Measurements from ENCODE around the gene DMD. TPM values are rescaled to one million over a fixed set of nuclear protein-coding genes. Genes with fewer than 3 reads are reported as not detected.

Gene DMD
- total RNA-seq, 4 donors from 2014 or later: 18.7 to 69.5 (median 38.5) TPM

DNA sequence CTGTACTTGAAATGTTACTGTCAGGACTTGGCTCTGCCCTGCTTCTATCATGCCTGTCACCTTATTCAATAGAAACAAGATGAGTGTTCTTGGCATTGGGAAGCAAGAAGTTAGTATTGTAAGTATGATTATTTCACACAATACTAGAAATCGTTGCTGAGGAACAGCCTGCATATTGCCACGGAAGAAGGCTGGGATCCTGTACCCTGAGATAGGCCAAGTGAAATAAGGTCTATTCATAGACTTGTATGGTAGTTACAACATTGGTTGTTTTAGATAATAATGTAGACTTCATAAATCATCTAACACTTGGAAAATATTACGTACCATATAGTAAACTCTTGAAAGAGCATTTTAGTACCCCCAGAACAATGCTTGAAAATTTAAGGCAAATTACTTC, 215.9 kb downstream of the DMD start:
- Histone ChIP-seq H3K27me3 (no peaks in the 10 kb centered on the region), H3K36me3 (no peaks in the 10 kb centered on the region), H3K27ac (no peak overlapping the region), H3K9me3 (no peaks in the 10 kb centered on the region), H3K4me3 (no peak overlapping the region), H3K4me1 (no peaks in the 10 kb centered on the region)
- WGBS: 86% methylated on average over 3 of the region's 3 CpGs
- TF ChIP-seq CTCF (IDR thresholded peaks at IDR 0.05) (no peak), POLR2AphosphoS5 (IDR thresholded peaks at IDR 0.05) (no peak), EP300 (IDR thresholded peaks at IDR 0.05) (no peak), POLR2A (IDR thresholded peaks at IDR 0.05) (no peak)
- DNase-seq (ENCODE audit: low spot score in 2 of 2): no peak

DNA sequence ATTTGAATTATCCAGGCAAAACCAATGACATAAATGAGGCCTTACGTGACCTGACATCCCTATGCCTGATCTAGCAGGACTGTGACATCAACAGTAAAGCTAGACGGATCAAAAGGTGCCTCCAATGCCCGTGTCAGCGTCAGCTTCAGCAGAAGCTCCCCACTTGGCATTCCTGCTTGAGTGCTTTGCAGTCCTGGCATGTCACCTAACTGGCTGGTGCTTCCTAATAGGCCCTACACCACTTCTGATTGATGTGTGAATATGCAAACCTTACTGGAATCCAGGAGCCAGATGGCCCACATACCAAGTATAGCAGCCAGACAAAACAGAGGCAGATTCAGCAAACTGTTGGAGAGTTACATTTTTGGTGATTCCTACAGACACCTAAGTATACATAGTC, 224.2 kb downstream of the DMD start:
- no peak for DNase-seq (ENCODE audit: low spot score in 2 of 2)
- TF ChIP-seq POLR2AphosphoS5 (IDR thresholded peaks at IDR 0.05) (no peak), EP300 (IDR thresholded peaks at IDR 0.05) (no peak), CTCF (IDR thresholded peaks at IDR 0.05) (no peak), POLR2A (IDR thresholded peaks at IDR 0.05) (no peak)
- no peak overlapping the region for H3K4me3 ChIP-seq
- H3K36me3 ChIP-seq: no peaks in the 10 kb centered on the region
- no peak overlapping the region for H3K27ac ChIP-seq
- no peaks in the 10 kb centered on the region for H3K9me3 ChIP-seq
- no peaks in the 10 kb centered on the region for H3K27me3 ChIP-seq
- 26% methylated on average over 4 of the region's 4 CpGs for WGBS
- no peaks in the 10 kb centered on the region for H3K4me1 ChIP-seq

DNA sequence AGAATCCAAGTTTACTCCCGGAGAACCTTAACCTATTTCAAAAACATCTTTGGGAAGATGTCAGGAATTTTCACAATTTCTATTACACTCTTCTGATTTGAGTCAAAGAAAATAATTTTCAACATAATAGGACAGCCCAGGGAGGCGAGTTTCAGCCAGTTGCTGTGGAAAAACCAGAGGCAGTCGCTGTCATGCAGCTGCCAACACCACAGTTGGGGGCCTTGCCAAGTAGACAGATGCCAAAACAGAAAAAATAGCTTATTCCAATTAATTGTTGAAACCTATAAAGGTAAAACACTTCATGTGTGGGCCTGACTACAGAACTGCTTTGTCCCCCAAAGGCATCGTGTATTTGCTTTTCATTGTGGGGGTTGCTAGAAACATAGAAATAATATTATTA, 225.8 kb downstream of the DMD start:
- H3K4me1 ChIP-seq: no peaks in the 10 kb centered on the region
- no peak overlapping the region for H3K4me3 ChIP-seq
- no peak for DNase-seq (ENCODE audit: low spot score in 2 of 2)
- no peak for TF ChIP-seq CTCF (IDR thresholded peaks at IDR 0.05)
- no peak for TF ChIP-seq POLR2A (IDR thresholded peaks at IDR 0.05)
- no peak for TF ChIP-seq EP300 (IDR thresholded peaks at IDR 0.05)
- TF ChIP-seq POLR2AphosphoS5 (IDR thresholded peaks at IDR 0.05): no peak
- H3K36me3 ChIP-seq: no peaks in the 10 kb centered on the region
- no peak overlapping the region for H3K27ac ChIP-seq
- H3K27me3 ChIP-seq: no peaks in the 10 kb centered on the region
- no peaks in the 10 kb centered on the region for H3K9me3 ChIP-seq
- WGBS: 43% methylated on average over 4 of the region's 4 CpGs

- Histone ChIP-seq H3K9me3 (no peaks in the 10 kb centered on the region), H3K4me3 (no peak overlapping the region), H3K27me3 (no peaks in the 10 kb centered on the region), H3K4me1 (no peaks in the 10 kb centered on the region), H3K27ac (no peak overlapping the region), H3K36me3 (no peaks in the 10 kb centered on the region)
- 62% methylated on average over 2 of the region's 2 CpGs for WGBS
- no peak for DNase-seq (ENCODE audit: low spot score in 2 of 2)
- no peak for TF ChIP-seq POLR2AphosphoS5 (IDR thresholded peaks at IDR 0.05)
- no peak for TF ChIP-seq POLR2A (IDR thresholded peaks at IDR 0.05)
- no peak for TF ChIP-seq CTCF (IDR thresholded peaks at IDR 0.05)
- no peak for TF ChIP-seq EP300 (IDR thresholded peaks at IDR 0.05)
These were observed 244.5 kb downstream of the DMD start for GRCh38 chrX:32966821-32967355.

- WGBS: 62% methylated on average over 3 of the region's 3 CpGs
- no peaks in the 10 kb centered on the region for H3K36me3 ChIP-seq
- no peak for TF ChIP-seq POLR2AphosphoS5 (IDR thresholded peaks at IDR 0.05)
- TF ChIP-seq CTCF (IDR thresholded peaks at IDR 0.05): no peak
- no peak for TF ChIP-seq EP300 (IDR thresholded peaks at IDR 0.05)
- no peak for TF ChIP-seq POLR2A (IDR thresholded peaks at IDR 0.05)
These were observed 257.2 kb downstream of the DMD start for GRCh38 chrX:32954125-32954524.

More at GRCh38 chrX:32954125-32954524, 257.2 kb downstream of the DMD start:
- Histone ChIP-seq H3K9me3 (no peaks in the 10 kb centered on the region), H3K27me3 (no peaks in the 10 kb centered on the region), H3K4me1 (no peaks in the 10 kb centered on the region), H3K4me3 (no peak overlapping the region), H3K27ac (no peak overlapping the region)
- no peak for DNase-seq (ENCODE audit: low spot score in 2 of 2)
